GM19468 (cell line): ENCODE data around the gene ADCK2.
"Not testable (repeated sequence)": the region's sequence is repeated elsewhere in the genome, so short reads cannot be mapped to it uniquely, and the experiment has no call there.

Experiments used
- ATAC-seq: cut with Tn5 transposase; IDR thresholded peaks from one replicate; pipeline ENCODE4 v1.9.1; 2021; ENCODE audit warnings: mild to moderate bottlenecking, moderate library complexity, moderate number of reproducible peaks; ENCODE audit not compliant: unreplicated experiment; ENCODE audit errors: extremely low read depth

ADCK2 gene

GRCh38 chr7:140673063-140673773 lies 473 bp downstream of the ADCK2 start:
- ATAC-seq = peak; percentile 37

DNA sequence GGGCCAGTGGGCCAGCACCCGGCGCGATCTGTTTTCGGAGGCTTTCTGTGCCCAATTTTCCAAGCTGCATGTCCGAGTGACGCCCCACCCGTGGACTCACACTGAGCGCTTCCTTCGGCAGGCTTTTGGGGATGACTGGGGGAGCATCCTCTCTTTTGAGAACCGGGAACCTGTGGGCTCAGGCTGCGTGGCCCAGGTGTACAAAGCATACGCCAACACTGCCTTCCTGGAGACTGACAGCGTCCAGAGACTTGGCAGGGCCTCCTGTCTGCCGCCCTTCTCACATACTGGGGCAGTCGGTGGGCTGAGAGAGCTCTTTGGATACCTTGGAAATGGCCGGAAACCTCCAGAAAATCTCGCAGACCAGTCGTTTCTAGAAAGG lies 1.0 kb downstream of the ADCK2 start:
- ATAC-seq = no peak

- ATAC-seq = no peak
Observed at GRCh38 chr7:140674356-140674800, 1.6 kb downstream of the ADCK2 start.

- ATAC-seq = no peak
Observed at GRCh38 chr7:140674899-140675701, 2.4 kb downstream of the ADCK2 start.

GRCh38 chr7:140675726-140676125 lies 3.0 kb downstream of the ADCK2 start:
- no peak for ATAC-seq

GRCh38 chr7:140676306-140676705 lies 3.6 kb downstream of the ADCK2 start:
- peak; percentile 31 for ATAC-seq

GRCh38 chr7:140676956-140677355 lies 4.2 kb downstream of the ADCK2 start:
- not testable (repeated sequence) for ATAC-seq

GRCh38 chr7:140677496-140677895 lies 4.8 kb downstream of the ADCK2 start:
- no peak for ATAC-seq

- no peak for ATAC-seq
Observed at GRCh38 chr7:140678081-140678815, 5.5 kb downstream of the ADCK2 start.

- no peak for ATAC-seq
Observed at GRCh38 chr7:140678816-140679130, 6.0 kb downstream of the ADCK2 start.

- ATAC-seq = no peak
Observed at GRCh38 chr7:140679186-140679585, 6.4 kb downstream of the ADCK2 start.

DNA sequence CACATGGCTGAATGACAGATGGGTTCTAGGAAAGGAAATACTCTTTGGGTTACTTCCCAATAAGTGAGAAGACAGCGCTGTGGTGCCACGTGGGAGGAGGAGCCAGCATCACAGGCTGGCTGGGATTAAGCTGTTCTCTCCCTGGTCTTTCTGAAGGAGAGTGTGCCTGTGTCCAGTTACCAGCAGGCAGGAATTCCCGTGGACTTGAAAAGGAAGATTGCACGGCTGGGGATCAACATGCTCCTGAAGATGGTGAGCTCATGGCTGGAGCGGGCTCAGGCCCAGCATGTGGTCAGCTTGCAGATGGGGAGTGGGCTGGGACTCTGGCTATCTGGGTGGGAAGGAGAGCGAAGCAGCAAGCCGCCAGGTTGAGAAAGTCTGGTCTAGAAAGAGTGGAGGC lies 8.1 kb downstream of the ADCK2 start:
- no peak for ATAC-seq

- no peak for ATAC-seq
Observed at GRCh38 chr7:140681766-140682165, 9.0 kb downstream of the ADCK2 start.

- ATAC-seq = no peak
Observed at GRCh38 chr7:140683657-140684056, 10.9 kb downstream of the ADCK2 start.

DNA sequence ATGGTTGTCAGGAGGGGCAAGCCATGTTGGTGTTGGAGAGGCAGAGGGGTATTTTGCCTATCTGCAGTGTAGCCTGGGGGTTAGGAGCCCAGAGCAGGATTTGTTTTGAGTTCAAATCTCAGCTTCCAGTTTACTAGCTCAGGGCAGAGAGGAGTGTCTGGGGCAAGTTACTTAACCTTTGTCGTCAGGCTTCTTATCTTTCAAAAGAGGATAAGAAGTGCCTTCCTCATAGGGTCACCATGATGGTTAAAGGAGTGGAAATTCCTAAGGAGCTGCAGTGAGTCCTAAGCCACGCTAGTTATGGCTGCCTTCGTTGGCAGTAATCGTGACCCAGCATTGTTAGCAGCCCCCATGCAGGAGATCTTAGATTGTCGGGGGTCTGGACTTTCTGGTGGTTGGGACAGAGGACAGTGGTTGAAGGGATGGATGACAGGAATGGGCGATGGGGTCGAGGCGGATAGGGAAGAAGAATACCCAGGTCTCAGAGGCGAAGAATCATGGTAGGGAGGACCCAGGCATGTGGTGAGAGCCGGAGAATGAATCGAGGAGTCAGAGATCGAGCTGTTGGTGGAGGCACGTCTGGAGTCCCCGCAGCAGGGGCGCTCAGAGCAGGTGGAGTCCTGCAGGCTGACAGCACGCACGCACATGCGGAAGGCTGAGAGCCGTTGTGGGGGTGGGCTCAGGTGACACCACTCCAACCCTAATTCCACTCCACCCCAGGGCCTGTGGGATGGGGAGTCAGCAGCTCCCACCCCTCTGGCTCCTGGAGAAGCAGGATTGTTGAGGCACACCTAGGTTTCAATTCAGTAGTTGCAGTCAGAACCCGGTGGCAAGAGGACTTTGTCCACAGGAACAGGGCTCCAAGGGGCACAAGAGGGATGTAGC lies 11.6 kb downstream of the ADCK2 start:
- ATAC-seq = no peak

DNA sequence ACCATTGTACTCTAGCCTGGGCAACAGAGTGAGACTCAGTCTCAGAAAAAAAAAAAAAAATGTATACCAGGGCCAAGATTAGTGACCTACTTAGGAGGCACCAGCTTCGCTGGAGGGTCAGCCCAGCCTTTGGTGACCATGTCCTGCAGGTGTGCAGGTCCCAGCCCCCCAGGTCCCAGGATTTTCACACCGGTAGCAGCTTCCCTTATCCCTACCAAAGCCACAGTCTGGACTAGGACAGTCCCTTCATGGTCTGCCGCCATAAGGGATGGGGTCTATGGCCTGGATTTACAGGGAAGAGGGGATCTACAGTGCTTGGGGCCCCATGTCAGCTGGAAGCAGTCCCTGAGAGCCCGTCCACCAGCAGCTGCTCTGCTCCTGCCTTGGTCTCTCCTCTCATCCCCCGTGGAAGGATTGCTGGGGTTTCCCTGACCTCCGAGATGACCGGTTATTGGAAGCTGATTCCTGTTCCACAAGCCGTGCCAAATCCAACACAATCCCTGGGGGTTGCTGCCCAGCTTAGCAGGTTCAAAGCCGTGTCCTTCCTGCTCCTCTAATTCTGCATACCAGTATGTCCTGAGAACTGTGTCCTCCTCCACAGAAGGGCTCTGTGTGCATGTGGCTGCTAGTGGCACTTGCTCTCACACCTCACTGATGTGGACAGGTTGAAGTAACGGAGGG lies 12.8 kb downstream of the ADCK2 start:
- ATAC-seq = no peak

- no peak for ATAC-seq
Observed at GRCh38 chr7:140686921-140687320, 14.2 kb downstream of the ADCK2 start.

DNA sequence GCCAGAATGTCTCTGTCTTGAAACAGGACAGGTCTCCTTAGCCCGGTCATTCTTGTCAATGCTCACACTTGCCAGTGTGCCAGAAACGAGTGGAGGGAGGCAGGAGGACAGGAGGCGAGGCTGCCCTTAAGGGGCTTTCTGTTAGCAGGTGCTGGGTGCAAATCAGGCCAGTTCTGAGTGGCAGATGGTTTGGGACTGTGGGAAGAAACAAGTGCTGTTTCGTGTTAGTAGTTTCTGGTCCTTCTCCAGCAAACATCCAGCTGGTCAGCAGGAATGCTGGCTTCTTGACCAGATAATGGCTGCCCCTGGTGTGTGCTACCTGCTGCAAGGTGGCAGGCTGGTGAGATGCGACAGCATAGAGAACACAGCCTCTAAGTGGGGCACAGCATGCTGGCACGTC lies 15.6 kb downstream of the ADCK2 start:
- ATAC-seq = no peak
